Measurements from ENCODE around the gene SRGAP2C.
"Not testable (repeated sequence)": the region's sequence is repeated elsewhere in the genome, so short reads cannot be mapped to it uniquely, and the experiment has no call there.

Gene SRGAP2C

GRCh38 chr1:121349332-121349967 is 164.7 kb downstream of the SRGAP2C start:
- intact Hi-C loops (cut with DNase I); DNase-seq: not testable (repeated sequence)

GRCh38 chr1:121355711-121356420 is 171.1 kb downstream of the SRGAP2C start:
- DNase-seq; intact Hi-C loops (cut with DNase I): not testable (repeated sequence)

- not testable (repeated sequence) for DNase-seq
Observed at GRCh38 chr1:121356819-121357218, 172.0 kb downstream of the SRGAP2C start.

GRCh38 chr1:121360531-121360930 is 175.8 kb downstream of the SRGAP2C start:
- intact Hi-C loops (cut with DNase I); DNase-seq: not testable (repeated sequence)

More at GRCh38 chr1:121356819-121357218, 172.0 kb downstream of the SRGAP2C start:
- intact Hi-C loops (cut with DNase I), result not testable (repeated sequence)

GRCh38 chr1:121361451-121362233 is 176.9 kb downstream of the SRGAP2C start:
- intact Hi-C loops (cut with DNase I); DNase-seq: not testable (repeated sequence)

- DNase-seq, result peak in 24 of 42 donors; percentile 1 to 45 (median 14)
- intact Hi-C loops (cut with DNase I), result not testable (repeated sequence)
Observed at GRCh38 chr1:121362234-121362883, 177.6 kb downstream of the SRGAP2C start.

GRCh38 chr1:121365316-121365715 is 180.5 kb downstream of the SRGAP2C start:
- intact Hi-C loops (cut with DNase I), result not testable (repeated sequence)
- DNase-seq, result peak in 1 of 42 donors; percentile 6

GRCh38 chr1:121365723-121366122 is 180.9 kb downstream of the SRGAP2C start:
- intact Hi-C loops (cut with DNase I), result not testable (repeated sequence)
- peak in 12 of 42 donors; percentile 1 to 56 (median 10) for DNase-seq

GRCh38 chr1:121366171-121366570 is 181.4 kb downstream of the SRGAP2C start:
- intact Hi-C loops (cut with DNase I); DNase-seq: not testable (repeated sequence)

GRCh38 chr1:121368910-121369309 is 184.1 kb downstream of the SRGAP2C start:
- intact Hi-C loops (cut with DNase I); DNase-seq: not testable (repeated sequence)

GRCh38 chr1:121369959-121370358 is 185.2 kb downstream of the SRGAP2C start:
- intact Hi-C loops (cut with DNase I); DNase-seq: not testable (repeated sequence)

GRCh38 chr1:121374851-121375367 is 190.1 kb downstream of the SRGAP2C start:
- intact Hi-C loops (cut with DNase I); DNase-seq: not testable (repeated sequence)

GRCh38 chr1:121376986-121377385 is 192.2 kb downstream of the SRGAP2C start:
- intact Hi-C loops (cut with DNase I); DNase-seq: not testable (repeated sequence)

- intact Hi-C loops (cut with DNase I); DNase-seq: not testable (repeated sequence)
Observed at GRCh38 chr1:121378757-121379156, 194.0 kb downstream of the SRGAP2C start.

GRCh38 chr1:121384754-121385153 is 200.0 kb downstream of the SRGAP2C start:
- DNase-seq; intact Hi-C loops (cut with DNase I): not testable (repeated sequence)

- DNase-seq; intact Hi-C loops (cut with DNase I): not testable (repeated sequence)
Observed at GRCh38 chr1:121385162-121385561, 200.4 kb downstream of the SRGAP2C start.

GRCh38 chr1:121385563-121386288 is 201.0 kb downstream of the SRGAP2C start:
- intact Hi-C loops (cut with DNase I); DNase-seq: not testable (repeated sequence)

GRCh38 chr1:121386319-121386948 is 201.7 kb downstream of the SRGAP2C start:
- not testable (repeated sequence) for DNase-seq

More at GRCh38 chr1:121386319-121386948, 201.7 kb downstream of the SRGAP2C start:
- intact Hi-C loops (cut with DNase I), result not testable (repeated sequence)

Data from head of caudate nucleus (tissue), 42 donors.